ENCODE measurements around the gene TASOR2. TPM values are rescaled to one million over a fixed set of nuclear protein-coding genes. Genes with fewer than 3 reads are reported as not detected.

Gene TASOR2
- total and polyA plus RNA-seq, 2 of the 4 experiments (the other 2 are of a cell fraction) = 19.4 to 53.6 TPM

- H2BK15ac ChIP-seq (ENCODE audit: low read depth, low read length) = no peak overlapping the region
- H3K18ac ChIP-seq (ENCODE audit: low read depth, low read length) = no peak overlapping the region
- H3K79me1 ChIP-seq (ENCODE audit: low read depth in 1 of 2, low read length in 2 of 2) = peaks cover 5 to 7% of the 10 kb centered on the region in 2 experiments; a peak in 2 of 4 replicates
- TF ChIP-seq FOS (IDR thresholded peaks at IDR 0.05; ENCODE audit: low read depth, low read length) (no peak), SMC3 (IDR thresholded peaks at IDR 0.05; ENCODE audit: low read depth, low read length) (no peak), MAZ (IDR thresholded peaks at IDR 0.05; ENCODE audit: borderline replicate concordance, low read depth, low read length) (no peak), NFE2L2 (IDR thresholded peaks at IDR 0.05; ENCODE audit: low read depth, low read length) (no peak), ELK1 (IDR thresholded peaks at IDR 0.05; ENCODE audit: borderline replicate concordance, low read depth, low read length) (no peak), CEBPB (IDR thresholded peaks at IDR 0.05; ENCODE audit: low read depth, low read length) (no peak), BHLHE40 (IDR thresholded peaks at IDR 0.05; ENCODE audit: low read depth, low read length) (no peak), RAD21 (IDR thresholded peaks at IDR 0.05; ENCODE audit: low read length) (no peak), MAFK (IDR thresholded peaks at IDR 0.05; ENCODE audit: low read depth, low read length) (no peak), MXI1 (IDR thresholded peaks at IDR 0.05; ENCODE audit: borderline replicate concordance, low read depth, low read length) (no peak), POLR2A (IDR thresholded peaks at IDR 0.05; ENCODE audit: low read depth, low read length) (no peak), USF2 (IDR thresholded peaks at IDR 0.05; ENCODE audit: low read depth, low read length) (no peak), RFX5 (IDR thresholded peaks at IDR 0.05; ENCODE audit: low read depth, low read length) (no peak), RCOR1 (IDR thresholded peaks at IDR 0.05; ENCODE audit: insufficient replicate concordance, low read length) (no peak)
- no peak overlapping the region for H4K91ac ChIP-seq (ENCODE audit: insufficient read depth, low read depth, low read length)
- ChIA-PET POLR2A (ENCODE audit: unreplicated experiment) (no interaction called here), CTCF (no interaction called here)
- H3K9ac ChIP-seq (ENCODE audit: low read depth, low read length) = no peak overlapping the region
- no peak overlapping the region for H3K56ac ChIP-seq (ENCODE audit: extremely low read depth, insufficient read depth, low read length)
- in situ Hi-C loops (cut with MboI; ENCODE audit: low sequenced_read_pairs) = no loop called here
- no peak overlapping the region for H2AK9ac ChIP-seq (replicated peaks; ENCODE audit: low read depth, low read length, poor library complexity)
- H3K9me1 ChIP-seq (ENCODE audit: insufficient read depth, low read length) = peaks cover 2% of the 10 kb centered on the region; the same call in 1 of the 2 replicates
- H3K27me3 ChIP-seq (ENCODE audit: control insufficient read depth, insufficient read depth, low read length) = no peaks in the 10 kb centered on the region
- no peak overlapping the region for H3K23ac ChIP-seq (ENCODE audit: low read depth, low read length)
- no peak for DNase-seq
- H3K4ac ChIP-seq (ENCODE audit: low read depth, low read length) = no peak overlapping the region
- H4K5ac ChIP-seq (ENCODE audit: low read depth, low read length) = no peak overlapping the region
- H2AK5ac ChIP-seq (ENCODE audit: low read depth, low read length) = no peak overlapping the region
- 81% methylated on average over 8 of the region's 10 CpGs; no CpG with 5 or more reads in 1 of the 2 experiments for WGBS, 2 experiments (ENCODE audit: extremely low coverage in 2 of 2, insufficient read length in 1 of 2)
- H3K9me3 ChIP-seq (ENCODE audit: control insufficient read depth, insufficient read depth, low read length) = no peaks in the 10 kb centered on the region
- H3K36me3 ChIP-seq (ENCODE audit: control insufficient read depth, insufficient read depth, low read length) = peaks cover 9% of the 10 kb centered on the region; the same call in 1 of the 2 replicates
- ATAC-seq (ENCODE audit: low read depth) = no peak
- H3K4me2 ChIP-seq (ENCODE audit: low read depth, low read length) = no peak overlapping the region
- no peak overlapping the region for H2AFZ ChIP-seq (replicated peaks; ENCODE audit: low read length, poor library complexity)
- no peak overlapping the region for H2BK120ac ChIP-seq (ENCODE audit: low read depth, low read length)
- intact Hi-C loops (cut with micrococcal nuclease) = no loop called here
- no peak overlapping the region for H4K8ac ChIP-seq (ENCODE audit: low read depth in 2 of 2, low read length in 2 of 2)
- H2BK5ac ChIP-seq (ENCODE audit: low read depth, low read length, poor library complexity, severe bottlenecking) = no peak overlapping the region
- H3K4me1 ChIP-seq (ENCODE audit: control insufficient read depth, insufficient read depth, low read length) = no peaks in the 10 kb centered on the region
- no peak overlapping the region for H3K4me3 ChIP-seq (ENCODE audit: insufficient read depth, low read depth, low read length)
- H4K20me1 ChIP-seq (ENCODE audit: insufficient read depth, low read length) = peaks cover 7% of the 10 kb centered on the region; the same call in 1 of the 2 replicates
- no peak overlapping the region for H2BK20ac ChIP-seq (ENCODE audit: low read depth, low read length)
- no TSS peak for BruUV-seq (replicated peaks)
- no peak overlapping the region for H3K27ac ChIP-seq (ENCODE audit: insufficient read depth, low read length)
- no peak overlapping the region for H3K14ac ChIP-seq (replicated peaks; ENCODE audit: low read depth, low read length)
- dilution Hi-C loops (cut with HindIII; ENCODE audit: low sequenced_read_pairs, unreplicated experiment) = no loop called here
Measured at GRCh38 chr10:5654218-5654755, 30.4 kb upstream of the TASOR2 start.
